ENCODE results near the gene TIAM2. TPM values are rescaled to one million over a fixed set of nuclear protein-coding genes. Genes with fewer than 3 reads are reported as not detected.

The TIAM2 gene
- total and polyA plus RNA-seq, 10 of the 15 experiments (the other 5 are each of a cell fraction or from before 2014, with no cell fraction given), result 1.1 to 10.5 (median 2.3) TPM

DNA sequence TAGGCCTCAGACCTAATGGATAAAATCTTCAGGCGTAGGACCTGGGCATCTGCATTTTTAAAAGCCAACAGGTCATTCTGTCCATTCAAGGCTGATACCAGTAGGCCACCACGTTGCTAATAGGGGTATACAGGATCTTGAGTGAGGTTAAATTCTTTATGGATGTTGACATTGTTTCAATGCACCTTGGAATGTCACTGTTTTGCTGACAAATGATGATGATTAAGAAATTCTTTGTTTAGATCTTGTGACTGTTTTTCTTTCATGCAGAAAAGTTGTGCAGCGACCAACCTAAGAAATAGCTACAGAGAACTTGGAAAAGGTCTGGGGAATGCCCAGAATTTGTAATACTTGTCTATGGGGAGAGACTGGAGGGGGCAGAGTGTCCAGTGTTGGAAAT, 167.6 kb downstream of the TIAM2 start:
- BruUV-seq (replicated peaks), result no TSS peak
- Histone ChIP-seq H3K9ac (ENCODE audit: control insufficient read depth, insufficient read depth, low read length) (no peak overlapping the region), H3K27me3 (replicated peaks in 1 of 2; ENCODE audit: control insufficient read depth in 2 of 2, insufficient read depth in 2 of 2, low read length in 1 of 2) (no peaks in the 10 kb centered on the region), H4K20me1 (ENCODE audit: control insufficient read depth, insufficient read depth) (no peaks in the 10 kb centered on the region), H3K79me2 (ENCODE audit: control insufficient read depth, insufficient read depth, low read length) (no peaks in the 10 kb centered on the region), H3K9me3 (replicated peaks; ENCODE audit: control insufficient read depth, insufficient read depth, low read length) (peaks cover 2% of the 10 kb centered on the region; the same call in 2 of the 3 replicates), H3K4me1 (ENCODE audit: control insufficient read depth, insufficient read depth, low read length) (peaks cover 14% of the 10 kb centered on the region), H2AFZ (ENCODE audit: control insufficient read depth, low read depth, low read length) (no peak overlapping the region), H3K27ac (ENCODE audit: control insufficient read depth, insufficient read depth) (no peak overlapping the region), H3K4me3 (no peak overlapping the region), H3K4me2 (ENCODE audit: control insufficient read depth, insufficient read depth) (no peak overlapping the region), H3K36me3 (ENCODE audit: control insufficient read depth in 2 of 2, insufficient read depth in 2 of 2, low read length in 1 of 2) (no peaks in the 10 kb centered on the region)
- FAIRE-seq (no peak), ATAC-seq (no peak), DNase-seq (ENCODE audit: low read depth, low spot score) (no peak)
- intact Hi-C loops (cut with micrococcal nuclease; ENCODE audit: unreplicated experiment) (no loop called here), in situ Hi-C loops (cut with MboI) (no loop called here)
- ChIA-PET RAD21 (ENCODE audit: unreplicated experiment) (no interaction called here), POLR2A (no interaction called here), SMC1A (ENCODE audit: uncharacterized antibody, unreplicated experiment) (interaction anchor here (1.4 to 1.8 kb wide), 2 partner anchors 9 kb away, joined by 3 to 5 read pairs; no protein-coding TSS in a partner anchor), CTCF (no interaction called here)
- TF ChIP-seq, protein P1, sequence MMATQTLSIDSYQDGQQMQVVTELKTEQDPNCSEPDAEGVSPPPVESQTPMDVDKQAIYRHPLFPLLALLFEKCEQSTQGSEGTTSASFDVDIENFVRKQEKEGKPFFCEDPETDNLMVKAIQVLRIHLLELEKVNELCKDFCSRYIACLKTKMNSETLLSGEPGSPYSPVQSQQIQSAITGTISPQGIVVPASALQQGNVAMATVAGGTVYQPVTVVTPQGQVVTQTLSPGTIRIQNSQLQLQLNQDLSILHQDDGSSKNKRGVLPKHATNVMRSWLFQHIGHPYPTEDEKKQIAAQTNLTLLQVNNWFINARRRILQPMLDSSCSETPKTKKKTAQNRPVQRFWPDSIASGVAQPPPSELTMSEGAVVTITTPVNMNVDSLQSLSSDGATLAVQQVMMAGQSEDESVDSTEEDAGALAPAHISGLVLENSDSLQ (IDR thresholded peaks at IDR 0.05), result no peak
- TF ChIP-seq, protein P2, sequence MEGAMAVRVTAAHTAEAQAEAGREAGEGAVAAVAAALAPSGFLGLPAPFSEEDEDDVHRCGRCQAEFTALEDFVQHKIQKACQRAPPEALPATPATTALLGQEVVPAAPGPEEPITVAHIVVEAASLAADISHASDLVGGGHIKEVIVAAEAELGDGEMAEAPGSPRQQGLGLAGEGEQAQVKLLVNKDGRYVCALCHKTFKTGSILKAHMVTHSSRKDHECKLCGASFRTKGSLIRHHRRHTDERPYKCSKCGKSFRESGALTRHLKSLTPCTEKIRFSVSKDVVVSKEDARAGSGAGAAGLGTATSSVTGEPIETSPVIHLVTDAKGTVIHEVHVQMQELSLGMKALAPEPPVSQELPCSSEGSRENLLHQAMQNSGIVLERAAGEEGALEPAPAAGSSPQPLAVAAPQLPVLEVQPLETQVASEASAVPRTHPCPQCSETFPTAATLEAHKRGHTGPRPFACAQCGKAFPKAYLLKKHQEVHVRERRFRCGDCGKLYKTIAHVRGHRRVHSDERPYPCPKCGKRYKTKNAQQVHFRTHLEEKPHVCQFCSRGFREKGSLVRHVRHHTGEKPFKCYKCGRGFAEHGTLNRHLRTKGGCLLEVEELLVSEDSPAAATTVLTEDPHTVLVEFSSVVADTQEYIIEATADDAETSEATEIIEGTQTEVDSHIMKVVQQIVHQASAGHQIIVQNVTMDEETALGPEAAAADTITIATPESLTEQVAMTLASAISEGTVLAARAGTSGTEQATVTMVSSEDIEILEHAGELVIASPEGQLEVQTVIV (IDR thresholded peaks at IDR 0.05; ENCODE audit: borderline replicate concordance, partially characterized antibody), result no peak
- no peak for TF ChIP-seq RELA (IDR thresholded peaks at IDR 0.05; ENCODE audit: borderline replicate concordance, partially characterized antibody)
- TF ChIP-seq SIX5 (IDR thresholded peaks at IDR 0.05; ENCODE audit: low read depth, low read length, severe bottlenecking), result no peak
- TF ChIP-seq, protein P3, sequence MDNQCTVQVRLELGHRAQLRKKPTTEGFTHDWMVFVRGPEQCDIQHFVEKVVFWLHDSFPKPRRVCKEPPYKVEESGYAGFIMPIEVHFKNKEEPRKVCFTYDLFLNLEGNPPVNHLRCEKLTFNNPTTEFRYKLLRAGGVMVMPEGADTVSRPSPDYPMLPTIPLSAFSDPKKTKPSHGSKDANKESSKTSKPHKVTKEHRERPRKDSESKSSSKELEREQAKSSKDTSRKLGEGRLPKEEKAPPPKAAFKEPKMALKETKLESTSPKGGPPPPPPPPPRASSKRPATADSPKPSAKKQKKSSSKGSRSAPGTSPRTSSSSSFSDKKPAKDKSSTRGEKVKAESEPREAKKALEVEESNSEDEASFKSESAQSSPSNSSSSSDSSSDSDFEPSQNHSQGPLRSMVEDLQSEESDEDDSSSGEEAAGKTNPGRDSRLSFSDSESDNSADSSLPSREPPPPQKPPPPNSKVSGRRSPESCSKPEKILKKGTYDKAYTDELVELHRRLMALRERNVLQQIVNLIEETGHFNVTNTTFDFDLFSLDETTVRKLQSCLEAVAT (IDR thresholded peaks at IDR 0.05), result no peak
- TF ChIP-seq, protein P4, sequence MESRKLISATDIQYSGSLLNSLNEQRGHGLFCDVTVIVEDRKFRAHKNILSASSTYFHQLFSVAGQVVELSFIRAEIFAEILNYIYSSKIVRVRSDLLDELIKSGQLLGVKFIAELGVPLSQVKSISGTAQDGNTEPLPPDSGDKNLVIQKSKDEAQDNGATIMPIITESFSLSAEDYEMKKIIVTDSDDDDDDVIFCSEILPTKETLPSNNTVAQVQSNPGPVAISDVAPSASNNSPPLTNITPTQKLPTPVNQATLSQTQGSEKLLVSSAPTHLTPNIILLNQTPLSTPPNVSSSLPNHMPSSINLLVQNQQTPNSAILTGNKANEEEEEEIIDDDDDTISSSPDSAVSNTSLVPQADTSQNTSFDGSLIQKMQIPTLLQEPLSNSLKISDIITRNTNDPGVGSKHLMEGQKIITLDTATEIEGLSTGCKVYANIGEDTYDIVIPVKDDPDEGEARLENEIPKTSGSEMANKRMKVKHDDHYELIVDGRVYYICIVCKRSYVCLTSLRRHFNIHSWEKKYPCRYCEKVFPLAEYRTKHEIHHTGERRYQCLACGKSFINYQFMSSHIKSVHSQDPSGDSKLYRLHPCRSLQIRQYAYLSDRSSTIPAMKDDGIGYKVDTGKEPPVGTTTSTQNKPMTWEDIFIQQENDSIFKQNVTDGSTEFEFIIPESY (IDR thresholded peaks at IDR 0.05), result no peak
- no peak for TF ChIP-seq ZNF24 (IDR thresholded peaks at IDR 0.05)
- TF ChIP-seq CHD4 (IDR thresholded peaks at IDR 0.05), result no peak
- no peak for TF ChIP-seq IKZF1 (conservative IDR thresholded peaks at IDR 0.05)
- TF ChIP-seq, protein P5, sequence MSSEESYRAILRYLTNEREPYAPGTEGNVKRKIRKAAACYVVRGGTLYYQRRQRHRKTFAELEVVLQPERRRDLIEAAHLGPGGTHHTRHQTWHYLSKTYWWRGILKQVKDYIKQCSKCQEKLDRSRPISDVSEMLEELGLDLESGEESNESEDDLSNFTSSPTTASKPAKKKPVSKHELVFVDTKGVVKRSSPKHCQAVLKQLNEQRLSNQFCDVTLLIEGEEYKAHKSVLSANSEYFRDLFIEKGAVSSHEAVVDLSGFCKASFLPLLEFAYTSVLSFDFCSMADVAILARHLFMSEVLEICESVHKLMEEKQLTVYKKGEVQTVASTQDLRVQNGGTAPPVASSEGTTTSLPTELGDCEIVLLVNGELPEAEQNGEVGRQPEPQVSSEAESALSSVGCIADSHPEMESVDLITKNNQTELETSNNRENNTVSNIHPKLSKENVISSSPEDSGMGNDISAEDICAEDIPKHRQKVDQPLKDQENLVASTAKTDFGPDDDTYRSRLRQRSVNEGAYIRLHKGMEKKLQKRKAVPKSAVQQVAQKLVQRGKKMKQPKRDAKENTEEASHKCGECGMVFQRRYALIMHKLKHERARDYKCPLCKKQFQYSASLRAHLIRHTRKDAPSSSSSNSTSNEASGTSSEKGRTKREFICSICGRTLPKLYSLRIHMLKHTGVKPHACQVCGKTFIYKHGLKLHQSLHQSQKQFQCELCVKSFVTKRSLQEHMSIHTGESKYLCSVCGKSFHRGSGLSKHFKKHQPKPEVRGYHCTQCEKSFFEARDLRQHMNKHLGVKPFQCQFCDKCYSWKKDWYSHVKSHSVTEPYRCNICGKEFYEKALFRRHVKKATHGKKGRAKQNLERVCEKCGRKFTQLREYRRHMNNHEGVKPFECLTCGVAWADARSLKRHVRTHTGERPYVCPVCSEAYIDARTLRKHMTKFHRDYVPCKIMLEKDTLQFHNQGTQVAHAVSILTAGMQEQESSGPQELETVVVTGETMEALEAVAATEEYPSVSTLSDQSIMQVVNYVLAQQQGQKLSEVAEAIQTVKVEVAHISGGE (CRISPR knock-in tag; IDR thresholded peaks at IDR 0.05), result no peak
- TF ChIP-seq, protein P6, sequence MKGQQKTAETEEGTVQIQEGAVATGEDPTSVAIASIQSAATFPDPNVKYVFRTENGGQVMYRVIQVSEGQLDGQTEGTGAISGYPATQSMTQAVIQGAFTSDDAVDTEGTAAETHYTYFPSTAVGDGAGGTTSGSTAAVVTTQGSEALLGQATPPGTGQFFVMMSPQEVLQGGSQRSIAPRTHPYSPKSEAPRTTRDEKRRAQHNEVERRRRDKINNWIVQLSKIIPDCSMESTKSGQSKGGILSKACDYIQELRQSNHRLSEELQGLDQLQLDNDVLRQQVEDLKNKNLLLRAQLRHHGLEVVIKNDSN (IDR thresholded peaks at IDR 0.05; ENCODE audit: borderline replicate concordance, extremely low read length, insufficient read depth, low read depth, low read length), result no peak
- no peak for TF ChIP-seq NFYB (IDR thresholded peaks at IDR 0.05; ENCODE audit: insufficient read depth, low read depth, low read length)
- 46% methylated on average over 3 of the region's 3 CpGs for WGBS (ENCODE audit: insufficient coverage, insufficient replicate concordance, low lambda C conversion rate, missing lambda C conversion rate)

Measured in GM12878 (cell line).